ENCODE data around the gene PET100.

DNA sequence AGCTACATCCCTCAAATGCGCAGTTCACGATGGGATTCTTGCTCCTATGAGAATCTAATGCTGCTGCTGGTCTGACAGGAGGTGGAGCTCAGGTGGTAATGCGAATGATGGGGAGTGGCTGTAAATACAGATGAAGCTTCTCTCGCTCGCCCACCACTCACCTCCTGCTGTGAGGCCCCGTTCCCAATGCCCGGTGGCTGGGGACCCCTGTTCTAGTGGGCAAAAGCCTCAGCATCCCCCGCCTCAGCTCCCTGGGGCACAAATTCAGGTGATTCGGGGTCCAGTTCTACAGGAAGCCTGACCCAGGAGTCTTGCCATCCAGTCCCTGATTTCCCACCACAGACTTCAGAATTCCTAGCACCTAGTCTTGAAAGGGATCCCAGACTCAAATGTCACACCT, 42.9 kb downstream of the PET100 start:
- TF ChIP-seq, protein P1, sequence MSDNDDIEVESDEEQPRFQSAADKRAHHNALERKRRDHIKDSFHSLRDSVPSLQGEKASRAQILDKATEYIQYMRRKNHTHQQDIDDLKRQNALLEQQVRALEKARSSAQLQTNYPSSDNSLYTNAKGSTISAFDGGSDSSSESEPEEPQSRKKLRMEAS (IDR thresholded peaks at IDR 0.05) = no peak
- TF ChIP-seq EGR1 (IDR thresholded peaks at IDR 0.05) = no peak
- no peak for TF ChIP-seq EP300 (IDR thresholded peaks at IDR 0.05; ENCODE audit: borderline replicate concordance)
- TF ChIP-seq TEAD4 (IDR thresholded peaks at IDR 0.05) = no peak
- TF ChIP-seq RAD21 (IDR thresholded peaks at IDR 0.05; ENCODE audit: low read depth) = no peak
- TF ChIP-seq, protein P2, sequence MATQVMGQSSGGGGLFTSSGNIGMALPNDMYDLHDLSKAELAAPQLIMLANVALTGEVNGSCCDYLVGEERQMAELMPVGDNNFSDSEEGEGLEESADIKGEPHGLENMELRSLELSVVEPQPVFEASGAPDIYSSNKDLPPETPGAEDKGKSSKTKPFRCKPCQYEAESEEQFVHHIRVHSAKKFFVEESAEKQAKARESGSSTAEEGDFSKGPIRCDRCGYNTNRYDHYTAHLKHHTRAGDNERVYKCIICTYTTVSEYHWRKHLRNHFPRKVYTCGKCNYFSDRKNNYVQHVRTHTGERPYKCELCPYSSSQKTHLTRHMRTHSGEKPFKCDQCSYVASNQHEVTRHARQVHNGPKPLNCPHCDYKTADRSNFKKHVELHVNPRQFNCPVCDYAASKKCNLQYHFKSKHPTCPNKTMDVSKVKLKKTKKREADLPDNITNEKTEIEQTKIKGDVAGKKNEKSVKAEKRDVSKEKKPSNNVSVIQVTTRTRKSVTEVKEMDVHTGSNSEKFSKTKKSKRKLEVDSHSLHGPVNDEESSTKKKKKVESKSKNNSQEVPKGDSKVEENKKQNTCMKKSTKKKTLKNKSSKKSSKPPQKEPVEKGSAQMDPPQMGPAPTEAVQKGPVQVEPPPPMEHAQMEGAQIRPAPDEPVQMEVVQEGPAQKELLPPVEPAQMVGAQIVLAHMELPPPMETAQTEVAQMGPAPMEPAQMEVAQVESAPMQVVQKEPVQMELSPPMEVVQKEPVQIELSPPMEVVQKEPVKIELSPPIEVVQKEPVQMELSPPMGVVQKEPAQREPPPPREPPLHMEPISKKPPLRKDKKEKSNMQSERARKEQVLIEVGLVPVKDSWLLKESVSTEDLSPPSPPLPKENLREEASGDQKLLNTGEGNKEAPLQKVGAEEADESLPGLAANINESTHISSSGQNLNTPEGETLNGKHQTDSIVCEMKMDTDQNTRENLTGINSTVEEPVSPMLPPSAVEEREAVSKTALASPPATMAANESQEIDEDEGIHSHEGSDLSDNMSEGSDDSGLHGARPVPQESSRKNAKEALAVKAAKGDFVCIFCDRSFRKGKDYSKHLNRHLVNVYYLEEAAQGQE (IDR thresholded peaks at IDR 0.05; ENCODE audit: low read depth) = no peak
- no peak for TF ChIP-seq YY1 (IDR thresholded peaks at IDR 0.05; ENCODE audit: low read depth)
- TF ChIP-seq FOXM1 (IDR thresholded peaks at IDR 0.05; ENCODE audit: borderline replicate concordance, low read depth) = no peak
- no peak for TF ChIP-seq TCF12 (IDR thresholded peaks at IDR 0.05; ENCODE audit: low read depth)
- TF ChIP-seq CEBPB (IDR thresholded peaks at IDR 0.05) = no peak
- no peak for TF ChIP-seq CREB1 (IDR thresholded peaks at IDR 0.05; ENCODE audit: low read depth)
- no peak for TF ChIP-seq NFIC (IDR thresholded peaks at IDR 0.05)
- TF ChIP-seq TAF1 (IDR thresholded peaks at IDR 0.05; ENCODE audit: low read depth) = no peak
- TF ChIP-seq, protein P3, sequence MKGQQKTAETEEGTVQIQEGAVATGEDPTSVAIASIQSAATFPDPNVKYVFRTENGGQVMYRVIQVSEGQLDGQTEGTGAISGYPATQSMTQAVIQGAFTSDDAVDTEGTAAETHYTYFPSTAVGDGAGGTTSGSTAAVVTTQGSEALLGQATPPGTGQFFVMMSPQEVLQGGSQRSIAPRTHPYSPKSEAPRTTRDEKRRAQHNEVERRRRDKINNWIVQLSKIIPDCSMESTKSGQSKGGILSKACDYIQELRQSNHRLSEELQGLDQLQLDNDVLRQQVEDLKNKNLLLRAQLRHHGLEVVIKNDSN (IDR thresholded peaks at IDR 0.05) = no peak
